GM21717 (cell line): ENCODE results near the gene GPX2.

Source experiments
- ATAC-seq: cut with Tn5 transposase; IDR thresholded peaks from one replicate; pipeline ENCODE4 v1.9.1; 2021; ENCODE audit warnings: mild to moderate bottlenecking, moderate library complexity; ENCODE audit not compliant: unreplicated experiment

The GPX2 gene

DNA sequence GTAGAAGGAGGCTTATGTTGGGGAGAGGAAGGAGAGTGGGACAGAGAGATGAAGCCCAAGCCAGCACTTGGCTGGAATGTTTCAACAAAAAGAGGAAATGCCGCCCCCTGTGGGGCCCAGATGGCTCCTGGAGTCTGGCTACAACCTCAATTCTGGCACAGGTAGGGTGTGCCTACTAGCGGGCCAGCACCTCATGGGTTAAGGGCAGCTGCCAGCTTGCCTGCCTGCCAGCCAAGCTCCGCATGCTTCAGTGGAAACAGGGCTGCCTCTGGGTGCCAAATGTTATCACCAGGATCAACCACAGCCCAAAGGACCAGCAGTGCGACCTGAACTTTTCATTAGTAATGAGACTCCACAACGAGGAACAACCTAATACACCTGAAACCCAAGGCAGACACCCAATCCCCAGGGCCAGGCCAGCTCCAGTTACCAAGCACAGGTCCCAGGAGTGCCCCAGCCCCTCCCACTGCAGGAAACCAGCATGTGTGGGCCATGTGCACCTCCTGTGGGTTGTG is 18.3 kb upstream of the GPX2 start:
- no peak for ATAC-seq

DNA sequence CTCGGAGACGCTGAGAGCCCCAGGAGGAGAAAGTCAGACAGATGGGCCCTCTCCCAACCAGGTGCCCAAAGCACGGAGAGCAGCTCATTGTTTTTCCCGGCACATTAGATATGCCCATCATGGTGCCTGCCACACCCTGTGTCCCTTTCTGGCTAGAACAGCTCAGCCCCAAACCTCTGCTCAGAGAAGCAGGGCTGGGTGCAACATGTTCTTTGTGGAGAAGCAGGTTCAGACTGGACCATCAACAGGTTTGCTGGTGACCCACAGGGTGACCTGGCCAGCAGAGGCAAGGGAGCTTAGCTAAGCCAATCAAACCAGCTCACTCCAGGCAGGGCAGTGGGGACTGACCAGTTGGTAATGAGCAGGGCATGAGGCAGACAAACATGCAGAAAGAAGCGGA is 16.2 kb upstream of the GPX2 start:
- no peak for ATAC-seq

DNA sequence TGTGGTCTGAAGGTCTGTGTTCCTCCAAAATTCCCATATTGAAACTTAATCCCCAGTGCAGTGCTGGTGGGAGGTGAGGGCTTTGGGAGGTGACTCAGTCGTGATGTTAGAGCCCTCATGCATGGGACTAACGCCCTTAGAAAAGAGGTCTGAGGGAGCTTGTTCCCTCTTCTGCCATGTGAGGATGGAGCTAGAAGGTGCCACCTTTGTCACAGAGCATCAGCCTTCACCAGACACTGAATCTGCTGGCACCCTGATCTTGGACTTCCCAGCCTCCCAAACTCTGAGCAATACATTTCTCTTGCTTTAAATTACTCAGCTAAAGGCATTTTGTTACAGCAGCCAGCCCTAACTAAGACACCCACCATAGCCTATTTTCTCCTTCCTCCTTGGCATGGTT is 15.7 kb upstream of the GPX2 start:
- no peak for ATAC-seq

DNA sequence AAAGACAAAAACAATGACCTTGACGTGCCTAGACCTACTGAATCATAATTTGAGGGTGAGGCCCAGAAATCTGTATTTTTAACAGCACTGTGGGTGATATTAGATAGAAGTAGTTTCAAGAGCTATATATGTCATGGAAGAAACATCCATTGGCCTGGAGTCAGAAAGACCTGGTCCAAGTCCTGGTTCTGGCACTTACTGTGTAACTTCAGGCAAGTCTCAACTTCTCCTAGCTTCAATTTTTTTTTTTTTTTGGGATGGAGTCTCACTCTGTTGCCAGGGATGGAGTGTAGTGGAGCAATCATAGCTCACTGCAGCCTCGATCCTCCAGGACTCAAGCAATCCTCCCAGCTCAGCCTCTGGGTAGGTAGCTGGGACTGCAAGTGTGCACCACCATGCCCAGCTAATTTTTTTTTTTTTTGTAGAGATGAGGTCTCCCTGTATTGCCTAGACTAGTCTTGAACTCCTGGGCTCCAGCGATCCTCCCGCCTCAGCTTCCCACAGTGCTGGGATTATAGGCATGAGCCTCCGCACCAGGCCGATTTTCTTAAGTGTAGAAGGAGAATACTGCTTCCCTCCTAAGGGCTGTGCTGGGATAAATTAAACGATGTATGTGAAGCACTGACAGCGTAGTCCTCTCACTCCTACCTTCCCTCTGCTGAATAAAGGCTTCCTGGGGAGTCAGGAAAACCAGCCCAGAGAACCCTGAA is 14.3 kb upstream of the GPX2 start:
- no peak for ATAC-seq

DNA sequence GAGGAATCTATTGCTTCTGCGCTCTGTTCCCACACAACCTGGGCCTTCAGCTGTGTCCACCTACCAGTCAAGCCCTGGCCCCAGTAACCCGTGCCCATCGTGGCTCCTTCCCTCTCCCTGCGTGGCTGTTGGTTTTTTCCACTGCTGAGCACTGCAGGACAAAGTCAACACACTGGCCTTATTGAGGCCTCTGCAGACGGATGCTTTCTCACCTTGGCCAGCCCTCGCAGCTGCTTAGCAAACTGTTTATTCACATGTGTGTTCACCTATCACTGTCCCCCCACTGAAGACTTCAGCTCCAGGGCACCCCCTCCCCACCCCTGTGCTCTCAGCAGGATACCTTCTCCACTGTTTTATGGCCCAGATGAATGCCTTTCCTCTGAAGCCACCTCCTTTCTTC is 12.8 kb upstream of the GPX2 start:
- ATAC-seq: no peak

DNA sequence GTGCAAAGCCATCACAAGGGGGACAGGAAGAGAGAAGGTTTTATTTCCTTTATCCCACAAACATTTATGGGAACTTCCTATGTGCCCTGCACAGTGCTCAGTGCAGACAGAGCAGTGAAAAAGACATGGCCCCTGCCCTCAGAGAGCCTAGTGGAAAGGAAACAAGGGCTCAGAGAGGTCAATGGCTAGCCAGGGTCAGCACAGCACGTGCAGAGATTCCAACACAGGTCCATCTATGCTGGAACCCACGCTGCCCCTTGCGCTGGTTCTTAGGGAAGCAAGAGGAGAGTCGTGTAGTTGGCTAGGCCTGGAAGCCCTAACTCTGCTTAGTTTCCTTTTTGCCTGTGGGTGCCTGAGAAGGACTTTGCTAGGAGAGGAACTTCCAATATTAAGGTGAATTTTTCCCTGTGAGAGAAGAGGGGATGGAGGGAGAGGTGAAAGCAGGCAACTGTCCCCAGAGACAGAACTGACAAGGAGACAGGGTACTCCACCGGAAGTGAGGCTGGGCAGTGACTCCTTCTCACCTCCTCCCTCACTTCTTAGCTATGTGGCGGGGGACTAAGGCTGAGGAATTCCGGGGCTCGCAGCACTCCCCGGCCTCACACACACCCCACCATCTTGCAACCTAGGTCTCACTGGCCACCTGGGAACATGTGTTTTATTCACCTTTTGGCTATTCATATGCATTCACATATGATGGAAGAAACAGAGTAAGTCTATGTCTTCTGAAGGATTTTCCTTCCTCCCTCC is 12.1 kb upstream of the GPX2 start:
- ATAC-seq: no peak

DNA sequence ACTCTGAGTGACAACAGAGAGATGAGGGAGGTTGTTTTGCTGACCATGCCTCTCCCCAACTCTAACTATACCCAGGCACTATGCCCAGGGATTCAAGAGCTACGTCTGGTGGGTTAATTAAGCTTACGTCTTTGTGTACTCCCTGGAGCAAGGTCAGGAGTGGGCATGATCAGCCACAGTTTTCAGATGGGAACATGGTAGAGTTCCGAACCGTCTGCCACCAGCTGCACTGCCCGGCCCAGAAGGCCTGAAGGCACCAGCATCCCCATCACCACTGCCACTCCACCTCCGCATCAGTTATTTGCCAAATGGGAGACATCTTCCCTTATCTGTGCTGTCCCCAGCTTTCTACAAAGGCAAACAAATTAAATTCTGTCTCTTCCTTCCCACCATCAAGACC is 11.1 kb upstream of the GPX2 start:
- ATAC-seq: no peak

DNA sequence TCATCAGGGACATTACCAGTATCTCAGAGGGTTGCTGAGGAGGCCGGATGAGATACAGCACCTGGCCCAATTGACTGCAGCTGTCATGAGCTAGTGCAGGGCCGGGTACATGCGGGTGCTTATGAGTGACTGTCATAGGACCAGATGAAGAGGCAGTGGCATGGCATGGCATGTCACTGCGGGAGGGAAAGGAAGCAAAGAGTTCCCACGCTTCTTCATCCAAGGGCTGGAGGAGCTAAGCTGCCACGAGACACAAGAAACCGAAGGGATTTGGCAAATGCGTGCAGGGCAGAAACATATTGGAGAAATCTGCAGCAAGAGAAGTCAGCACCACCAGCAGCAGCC is 10.7 kb upstream of the GPX2 start:
- ATAC-seq: no peak

DNA sequence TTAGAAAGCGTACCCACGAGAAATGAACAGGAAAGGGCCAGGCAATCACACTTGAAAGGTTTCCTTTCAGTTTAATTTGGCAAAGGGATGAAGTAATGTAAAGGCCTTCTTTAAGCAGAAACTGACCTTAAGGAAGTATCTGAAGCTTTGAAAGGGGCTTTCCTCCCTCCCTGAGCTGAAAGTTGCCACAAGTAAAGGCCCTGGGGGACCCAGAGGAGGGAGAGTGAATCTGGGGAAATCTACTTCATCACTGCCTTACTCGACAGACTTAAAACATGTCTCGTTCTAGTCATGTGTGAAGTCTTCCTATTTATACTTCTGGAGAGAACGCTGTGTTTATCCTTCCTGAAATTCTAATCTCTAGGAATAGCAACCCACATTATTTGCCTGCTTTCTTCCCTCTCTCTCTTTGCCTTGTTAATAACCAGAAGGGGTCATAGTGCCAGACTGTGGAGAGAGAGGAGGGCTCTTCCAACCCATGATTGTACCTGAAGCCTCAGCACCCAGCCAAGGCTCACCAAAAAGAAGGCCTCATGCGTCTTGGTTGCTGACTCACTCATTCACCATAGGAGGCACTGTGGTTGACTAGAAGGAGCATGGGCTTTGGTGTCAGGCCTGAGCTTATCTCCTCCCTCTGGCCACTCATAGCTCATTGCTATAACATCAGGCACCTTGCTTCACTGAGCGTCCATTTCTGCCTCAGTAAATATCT is 10.2 kb upstream of the GPX2 start:
- ATAC-seq: no peak

DNA sequence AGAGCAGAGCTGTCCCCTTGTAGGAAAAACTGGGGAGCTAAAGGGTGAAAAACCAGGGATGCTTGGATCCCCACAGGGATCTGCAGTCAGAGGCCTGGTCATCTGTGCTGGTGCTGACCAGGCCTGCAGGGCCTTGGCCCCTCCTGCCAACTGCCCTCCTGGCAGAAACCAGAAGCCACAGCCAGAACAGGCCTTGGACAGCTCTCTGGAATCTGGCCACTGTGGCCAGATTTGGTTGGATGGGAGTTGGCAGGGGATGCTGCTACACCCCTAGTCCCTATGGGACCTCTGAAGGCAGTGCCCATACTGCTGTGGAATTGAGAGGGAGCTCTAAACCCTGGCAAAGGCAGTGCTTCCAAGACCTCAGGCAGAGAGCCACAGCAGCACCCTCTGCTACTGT is 9.2 kb upstream of the GPX2 start:
- ATAC-seq: no peak

DNA sequence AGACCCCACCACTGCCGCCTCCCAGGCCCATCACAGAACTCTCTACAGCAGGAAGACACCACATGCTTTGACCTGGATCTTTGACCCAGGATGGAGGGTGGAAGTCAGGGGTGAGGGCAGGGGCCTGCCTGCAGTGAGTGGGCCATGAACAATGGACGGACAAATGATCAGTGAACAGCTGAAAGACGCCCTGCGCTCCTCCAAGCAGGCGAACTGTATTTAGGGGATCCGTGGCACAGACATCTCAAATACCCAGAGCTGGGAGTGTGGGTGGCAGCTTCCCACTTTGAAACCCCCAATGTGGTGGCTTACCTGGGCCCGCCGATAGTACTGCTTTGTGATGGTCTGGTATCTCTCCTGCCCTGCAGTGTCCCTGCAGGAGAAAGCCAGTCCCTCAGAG is 8.7 kb upstream of the GPX2 start:
- no peak for ATAC-seq

DNA sequence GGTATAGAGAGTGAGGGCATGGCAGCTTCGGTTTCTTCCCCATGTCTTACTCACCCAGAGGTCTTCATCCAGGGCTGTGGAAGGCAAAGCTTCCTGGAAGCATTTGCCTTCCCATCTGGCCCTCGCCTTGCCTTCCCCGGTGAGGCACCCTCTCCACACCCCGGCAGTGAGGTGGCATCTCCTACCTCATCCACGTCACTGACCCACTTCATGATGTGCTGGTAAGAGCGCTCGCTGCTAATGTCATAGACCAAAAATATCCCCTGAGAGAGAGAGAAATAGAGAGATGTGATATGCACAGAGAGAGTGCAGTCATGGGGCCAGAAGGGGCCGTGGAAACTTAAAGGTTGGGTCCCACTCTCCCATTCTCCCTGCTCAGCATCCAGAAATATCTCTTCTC is 8.3 kb upstream of the GPX2 start:
- no peak for ATAC-seq

DNA sequence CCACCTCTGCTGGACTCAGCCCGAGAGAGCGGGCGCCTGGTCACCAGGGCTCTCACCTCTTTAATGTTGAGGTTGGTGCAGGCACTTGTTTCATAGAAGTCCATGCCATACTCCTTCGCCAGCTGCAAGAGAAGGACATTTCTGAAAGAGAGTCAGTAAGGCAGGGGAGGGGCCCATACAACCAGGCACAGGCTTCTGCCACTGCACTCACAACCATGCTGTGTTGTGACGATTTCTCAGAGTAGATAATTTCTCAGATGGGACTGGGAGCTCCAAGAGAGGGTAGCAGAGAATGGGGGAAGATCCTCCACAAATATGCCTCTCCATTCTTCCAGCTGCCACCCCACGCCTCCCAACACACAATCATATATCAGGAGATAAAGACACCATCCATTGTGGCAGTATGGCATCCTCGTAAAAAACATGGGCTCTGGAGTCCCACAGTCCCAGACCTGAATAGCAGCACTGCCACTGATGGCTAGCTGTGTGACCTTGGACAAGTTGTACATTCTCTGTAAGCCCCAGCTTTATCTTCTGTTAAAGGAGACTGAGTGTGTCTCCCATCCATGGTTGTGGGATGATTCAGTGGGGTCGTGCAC is 6.2 kb upstream of the GPX2 start:
- ATAC-seq: no peak

DNA sequence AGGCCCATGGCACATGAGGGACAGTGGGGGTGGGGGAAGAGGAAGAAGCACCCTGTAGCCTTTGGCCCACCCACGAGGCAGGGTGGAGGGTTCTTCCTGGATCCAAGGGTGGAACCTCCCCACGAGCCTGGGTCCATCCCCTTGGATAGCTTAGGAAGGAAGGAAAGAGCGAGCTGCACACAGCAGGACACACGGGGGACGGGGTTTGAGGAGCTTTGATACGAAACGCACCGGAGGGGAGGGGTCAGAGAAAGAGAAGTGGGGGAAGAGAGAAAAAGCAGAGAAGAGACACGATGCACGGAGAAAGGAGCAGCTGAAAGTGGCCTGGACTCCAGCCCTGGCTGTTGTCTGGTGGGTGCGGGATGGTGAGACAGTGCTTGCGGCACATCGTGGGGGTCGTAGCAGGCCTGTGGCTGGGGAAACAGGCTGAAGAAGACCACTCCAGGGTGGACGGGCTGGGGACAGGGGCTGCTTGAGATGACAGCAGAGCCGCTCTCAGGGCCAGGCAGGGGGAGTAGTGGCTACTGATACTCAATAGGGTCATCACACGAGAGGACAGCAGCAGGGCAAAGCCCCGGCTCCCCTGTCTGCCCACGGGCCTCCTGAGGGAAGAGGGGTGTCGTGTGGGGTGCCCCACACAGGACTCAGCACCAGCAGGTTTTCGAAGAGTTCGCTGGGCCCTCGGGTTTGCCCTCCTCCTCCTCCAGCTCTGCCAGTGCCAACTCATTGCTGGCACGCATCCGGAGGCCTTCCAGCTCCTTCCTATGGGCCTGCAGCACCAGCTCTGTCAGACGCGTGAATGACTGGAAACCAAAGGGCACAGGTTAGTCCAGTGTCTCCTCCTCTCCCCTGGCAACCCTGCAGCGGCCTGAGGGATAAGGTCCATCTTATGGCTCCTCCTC is 5.4 kb upstream of the GPX2 start:
- no peak for ATAC-seq

DNA sequence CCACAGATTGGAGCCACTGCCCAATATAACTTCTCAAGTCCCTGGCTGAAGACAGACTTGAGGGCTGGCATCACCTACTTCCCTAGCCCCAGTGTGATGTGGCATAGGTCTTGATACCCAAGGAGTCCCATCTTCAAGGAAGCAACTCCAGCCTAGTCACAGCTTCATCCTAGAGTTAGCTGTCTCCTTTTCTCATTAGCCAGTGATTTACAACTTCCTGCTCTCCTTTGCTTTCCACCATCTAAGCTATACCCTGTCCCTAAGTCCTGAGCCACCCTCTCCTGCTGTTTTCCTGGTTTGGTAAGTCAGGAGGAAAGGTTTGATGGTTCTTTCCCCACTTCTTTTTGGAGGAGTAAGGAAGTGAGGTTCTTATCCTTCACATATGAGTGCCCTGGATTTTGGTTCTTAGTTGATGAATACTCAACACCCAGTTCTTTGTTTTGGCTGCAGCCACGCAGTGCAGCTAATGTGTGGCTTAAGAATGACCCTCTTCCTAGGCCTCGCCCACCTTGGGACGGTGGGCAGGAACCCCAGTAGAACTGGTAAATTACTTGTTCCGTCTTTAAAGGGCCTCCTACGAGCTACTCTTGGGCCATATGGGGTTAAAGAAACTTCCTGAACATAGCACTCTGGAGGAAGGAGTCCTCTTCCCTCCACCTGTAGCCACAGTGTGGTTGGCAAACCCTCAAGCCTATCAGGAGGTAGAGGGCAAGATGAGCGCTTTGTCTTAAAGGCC is 3.9 kb upstream of the GPX2 start:
- no peak for ATAC-seq

DNA sequence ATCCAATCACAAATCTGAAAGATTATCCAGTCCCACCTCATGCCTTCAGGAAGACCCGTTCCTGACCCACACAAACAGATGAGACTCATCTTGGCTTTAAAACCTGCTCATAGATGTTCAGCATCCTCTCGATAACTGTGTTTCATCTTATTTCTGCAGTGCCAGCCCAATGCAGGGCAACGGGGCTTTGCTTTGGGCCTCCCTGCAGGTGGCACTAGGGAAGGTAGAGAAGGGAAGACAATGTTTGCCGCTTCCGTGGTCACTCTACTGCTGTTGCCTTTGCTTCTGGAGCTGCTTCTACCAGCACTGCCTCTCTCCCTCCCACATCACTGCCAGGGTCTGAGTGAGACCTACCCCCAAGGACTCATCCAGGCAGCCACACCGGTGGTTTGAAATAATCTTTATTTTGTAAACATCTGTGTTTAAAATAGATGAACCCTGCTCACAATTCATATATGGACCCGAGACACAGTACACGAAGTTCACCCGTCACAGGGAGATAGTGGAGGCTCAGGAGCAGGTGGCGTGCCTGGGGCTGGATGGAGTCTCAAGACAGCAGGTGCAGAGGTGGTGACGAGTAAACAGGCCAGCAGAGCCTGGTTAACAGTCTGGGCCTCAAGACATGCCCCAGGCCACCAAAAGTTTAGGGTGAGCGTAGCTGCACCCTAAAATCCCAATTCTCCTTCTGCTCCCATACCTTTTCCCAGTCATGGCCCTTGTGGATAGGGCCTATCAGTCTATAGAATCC is 3.1 kb upstream of the GPX2 start:
- ATAC-seq: no peak

DNA sequence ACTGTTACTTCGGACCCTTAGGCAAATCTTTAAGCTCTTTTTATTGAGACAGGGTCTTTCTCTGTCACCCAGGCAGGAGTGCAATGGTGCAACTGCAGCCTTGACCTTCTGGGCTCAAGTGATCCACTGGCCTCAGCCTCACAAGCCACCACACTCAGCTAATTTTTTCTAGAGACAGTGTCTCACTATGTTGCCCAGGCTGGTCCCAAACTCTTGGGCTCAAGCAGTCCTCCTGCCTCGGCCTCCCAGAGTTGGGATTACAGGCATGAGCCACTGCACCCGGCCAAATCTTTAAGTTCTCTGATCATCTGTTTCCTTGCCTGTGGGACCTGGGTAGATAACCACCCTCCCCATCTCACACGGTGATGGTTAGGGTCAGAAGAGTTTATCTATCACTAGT is 2.3 kb upstream of the GPX2 start:
- no peak for ATAC-seq

DNA sequence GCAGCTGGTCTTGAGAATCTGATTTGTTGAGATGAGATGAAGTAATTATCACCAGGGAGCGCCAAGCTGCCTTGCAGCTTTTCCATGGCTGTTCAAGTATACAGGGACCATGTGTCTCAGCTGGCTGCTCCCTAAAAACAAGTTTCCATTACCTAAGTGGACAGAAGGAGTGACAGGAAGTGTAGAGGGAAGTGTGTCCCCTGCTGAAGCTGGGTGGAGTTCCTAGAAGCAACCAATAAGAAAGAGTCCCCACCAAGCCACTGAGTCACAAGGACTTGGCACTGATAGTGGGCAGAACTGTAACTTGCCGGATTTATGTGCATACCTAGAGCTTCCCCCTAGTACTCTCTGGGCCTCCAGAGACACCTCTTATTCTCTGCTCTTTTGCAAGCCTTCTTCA is 1.5 kb upstream of the GPX2 start:
- no peak for ATAC-seq

DNA sequence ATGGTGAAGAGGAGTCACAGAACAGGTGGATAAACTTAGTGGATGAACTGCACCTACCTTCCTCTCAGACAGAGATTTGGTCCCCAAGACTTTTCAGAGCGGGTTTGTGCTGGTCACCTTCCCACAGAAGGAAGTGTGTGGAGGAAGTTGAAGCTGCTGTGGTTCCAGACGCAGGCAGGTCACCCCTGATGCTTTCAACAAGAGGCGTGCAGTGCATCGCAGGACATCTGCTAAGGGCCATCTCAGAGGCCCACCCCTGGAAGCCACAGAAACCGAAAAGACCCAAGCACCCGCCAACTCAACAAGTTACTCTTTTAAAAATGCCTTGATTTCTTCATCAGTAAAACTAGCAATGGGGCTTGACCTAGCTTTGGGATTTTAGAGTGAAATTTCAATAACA is 1.0 kb upstream of the GPX2 start:
- no peak for ATAC-seq
